ENCODE results near the gene ZSCAN5A. TPM values are rescaled to one million over a fixed set of nuclear protein-coding genes. Genes with fewer than 3 reads are reported as not detected.
"Not testable (repeated sequence)": the region's sequence is repeated elsewhere in the genome, so short reads cannot be mapped to it uniquely, and the experiment has no call there.

The ZSCAN5A gene
- total RNA-seq, 2 donors from 2014 or later, result 7.3 to 11.9 TPM

DNA sequence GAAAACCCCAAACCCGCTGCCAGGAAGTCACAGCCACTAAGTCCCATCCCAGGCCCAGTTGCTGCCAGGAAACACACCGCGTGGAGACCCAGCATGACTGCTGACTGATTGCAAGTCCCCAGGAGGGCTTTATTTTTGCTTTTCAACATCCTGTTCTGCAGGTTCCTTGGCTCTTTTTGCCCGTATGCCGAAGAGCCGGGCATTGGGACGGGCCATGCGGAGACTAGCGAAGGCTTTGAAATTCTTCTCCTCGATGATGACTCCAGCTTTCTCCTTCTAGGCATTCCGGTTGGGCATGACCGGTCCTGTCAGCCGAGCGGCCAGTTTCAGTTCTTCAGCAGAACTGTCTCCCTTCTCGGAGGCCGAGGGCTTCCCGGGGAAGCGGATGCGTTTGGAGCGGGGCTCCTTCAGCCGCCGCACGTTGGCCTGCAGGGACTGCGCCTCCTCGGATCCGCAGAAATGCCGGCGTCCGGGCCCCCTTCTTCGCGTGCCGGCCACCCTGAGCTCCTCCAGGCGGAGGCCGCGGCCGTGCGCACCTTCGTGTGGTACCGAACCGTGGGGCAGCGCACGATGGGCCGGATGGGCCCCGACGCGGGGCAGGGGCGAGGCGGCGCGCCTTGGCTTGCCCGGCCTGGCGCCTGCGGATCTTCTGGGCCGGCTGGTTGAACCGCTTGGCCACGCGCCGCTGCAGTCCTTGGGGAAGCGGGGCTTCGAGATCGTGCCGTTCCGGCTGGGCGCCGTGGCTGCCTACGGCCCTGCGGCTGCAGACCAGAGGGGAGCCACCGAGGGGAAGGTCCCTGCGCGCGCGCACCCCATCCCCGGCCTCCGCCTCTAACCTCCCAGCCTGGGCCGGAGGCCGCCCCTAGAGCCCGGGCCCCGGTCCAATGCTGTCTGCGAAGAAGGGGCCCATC is 97.3 kb downstream of the ZSCAN5A start:
- ATAC-seq (ENCODE audit: insufficient number of reproducible peaks, low FRiP score, low read depth) (no peak), DNase-seq (ENCODE audit: low spot score) (no peak)
- Histone ChIP-seq H3K36me3 (no peaks in the 10 kb centered on the region), H3K4me3 (peak overlapping the region; percentile 67), H3K27ac (no peak overlapping the region), H3K4me1 (ENCODE audit: control insufficient read depth in 1 of 2, low read depth in 2 of 2) (peaks cover 0 to 5% of the 10 kb centered on the region in 2 donors), H3K27me3 (replicated peaks; ENCODE audit: insufficient read depth) (no peaks in the 10 kb centered on the region), H3K9me3 (no peaks in the 10 kb centered on the region)
- TF ChIP-seq, protein P1, sequence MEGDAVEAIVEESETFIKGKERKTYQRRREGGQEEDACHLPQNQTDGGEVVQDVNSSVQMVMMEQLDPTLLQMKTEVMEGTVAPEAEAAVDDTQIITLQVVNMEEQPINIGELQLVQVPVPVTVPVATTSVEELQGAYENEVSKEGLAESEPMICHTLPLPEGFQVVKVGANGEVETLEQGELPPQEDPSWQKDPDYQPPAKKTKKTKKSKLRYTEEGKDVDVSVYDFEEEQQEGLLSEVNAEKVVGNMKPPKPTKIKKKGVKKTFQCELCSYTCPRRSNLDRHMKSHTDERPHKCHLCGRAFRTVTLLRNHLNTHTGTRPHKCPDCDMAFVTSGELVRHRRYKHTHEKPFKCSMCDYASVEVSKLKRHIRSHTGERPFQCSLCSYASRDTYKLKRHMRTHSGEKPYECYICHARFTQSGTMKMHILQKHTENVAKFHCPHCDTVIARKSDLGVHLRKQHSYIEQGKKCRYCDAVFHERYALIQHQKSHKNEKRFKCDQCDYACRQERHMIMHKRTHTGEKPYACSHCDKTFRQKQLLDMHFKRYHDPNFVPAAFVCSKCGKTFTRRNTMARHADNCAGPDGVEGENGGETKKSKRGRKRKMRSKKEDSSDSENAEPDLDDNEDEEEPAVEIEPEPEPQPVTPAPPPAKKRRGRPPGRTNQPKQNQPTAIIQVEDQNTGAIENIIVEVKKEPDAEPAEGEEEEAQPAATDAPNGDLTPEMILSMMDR (IDR thresholded peaks at IDR 0.05), result no peak

DNA sequence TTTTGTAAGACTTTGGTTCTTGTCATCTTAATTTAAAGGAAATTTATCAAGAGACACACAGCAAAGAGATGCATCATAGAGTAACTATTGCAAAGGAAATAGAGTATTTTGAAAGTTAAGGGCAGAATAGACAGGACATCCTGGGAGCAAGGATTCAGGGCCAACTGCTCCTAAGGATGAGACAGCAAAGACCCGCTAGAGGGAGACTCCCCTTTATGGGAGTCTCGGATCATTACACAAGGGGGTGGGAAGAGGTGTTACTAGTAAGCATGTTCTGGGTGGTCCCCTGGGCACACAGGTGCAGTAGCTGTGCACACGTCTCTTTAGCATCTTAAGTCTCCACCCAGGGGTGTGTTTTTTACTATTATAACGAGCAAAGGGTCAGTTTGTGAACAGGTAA is 102.9 kb downstream of the ZSCAN5A start:
- no peaks in the 10 kb centered on the region for H3K4me1 ChIP-seq (ENCODE audit: control insufficient read depth in 1 of 2, low read depth in 2 of 2)
- TF ChIP-seq, protein P1 (IDR thresholded peaks at IDR 0.05), result no peak
- no peak overlapping the region for H3K27ac ChIP-seq
- no peaks in the 10 kb centered on the region for H3K27me3 ChIP-seq (replicated peaks; ENCODE audit: insufficient read depth)
- H3K4me3 ChIP-seq, result no peak overlapping the region
- H3K36me3 ChIP-seq, result no peaks in the 10 kb centered on the region
- H3K9me3 ChIP-seq, result no peaks in the 10 kb centered on the region
- DNase-seq (ENCODE audit: low spot score) (no peak), ATAC-seq (ENCODE audit: insufficient number of reproducible peaks, low FRiP score, low read depth) (no peak)

DNA sequence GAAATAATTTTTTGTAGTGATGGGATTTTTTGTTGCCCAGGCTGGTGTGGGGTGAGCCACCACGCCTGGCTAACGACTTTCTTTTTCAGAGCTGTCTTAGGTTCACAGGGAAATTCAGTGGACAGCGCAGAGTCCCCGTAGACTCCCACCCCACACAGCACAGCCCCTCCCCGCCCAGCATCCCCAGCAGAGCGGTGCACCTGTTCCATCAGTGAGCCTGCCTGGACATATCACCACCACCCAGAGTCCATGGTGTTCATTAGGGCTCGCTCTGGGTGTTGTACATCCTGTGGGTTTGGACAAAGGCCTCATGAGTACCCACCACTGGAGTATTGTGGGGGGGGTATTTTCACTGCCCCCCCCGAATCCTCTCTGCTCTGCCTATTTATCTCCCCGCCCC is 104.6 kb downstream of the ZSCAN5A start:
- ATAC-seq (ENCODE audit: insufficient number of reproducible peaks, low FRiP score, low read depth); H3K4me1 ChIP-seq (ENCODE audit: control insufficient read depth in 1 of 2, low read depth in 2 of 2); H3K9me3 ChIP-seq; H3K36me3 ChIP-seq; H3K27me3 ChIP-seq (replicated peaks; ENCODE audit: insufficient read depth); H3K4me3 ChIP-seq; DNase-seq (ENCODE audit: low spot score); H3K27ac ChIP-seq: not testable (repeated sequence)

DNA sequence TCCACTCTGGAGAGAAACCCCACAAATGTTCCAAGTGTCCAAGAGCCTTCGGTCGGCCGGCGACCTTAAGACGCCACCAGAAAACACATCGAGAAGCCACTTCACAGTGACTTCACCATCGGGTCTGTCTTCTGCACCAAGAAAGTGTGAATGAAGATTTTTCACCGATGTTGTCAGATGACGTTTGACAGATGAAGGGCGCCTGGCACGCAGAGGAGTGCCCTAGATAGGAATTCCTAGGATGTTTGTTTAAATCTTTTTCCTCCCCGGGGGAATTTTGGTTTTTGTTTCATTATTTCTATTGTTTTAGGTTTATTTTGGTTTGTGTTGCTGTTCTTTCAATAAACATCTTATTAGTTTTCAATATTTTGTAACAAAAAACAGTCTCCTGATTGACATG is 105.5 kb downstream of the ZSCAN5A start:
- ATAC-seq (ENCODE audit: insufficient number of reproducible peaks, low FRiP score, low read depth), result no peak
- DNase-seq (ENCODE audit: low spot score), result no peak

DNA sequence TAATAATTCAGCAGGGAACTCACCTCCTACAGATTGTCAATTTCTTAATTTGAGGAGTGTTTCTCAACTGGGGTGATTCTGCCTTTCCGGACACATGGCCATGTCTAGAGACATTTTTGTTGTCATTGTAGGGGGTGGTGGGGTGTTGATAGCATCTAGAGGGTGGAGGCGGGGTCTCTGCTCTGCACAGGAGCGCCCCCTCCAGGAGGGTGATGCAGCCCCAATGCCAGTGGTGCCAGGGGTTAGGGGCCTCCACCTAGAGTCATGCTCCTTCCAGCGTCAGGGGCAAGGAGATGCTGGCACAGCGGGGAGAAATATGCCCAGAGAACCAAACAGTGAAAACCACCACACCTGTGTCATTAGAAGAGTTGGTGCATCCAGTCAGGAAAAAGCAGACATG is 107.1 kb downstream of the ZSCAN5A start:
- H3K27ac ChIP-seq; H3K9me3 ChIP-seq; H3K27me3 ChIP-seq (replicated peaks; ENCODE audit: insufficient read depth); DNase-seq (ENCODE audit: low spot score); ATAC-seq (ENCODE audit: insufficient number of reproducible peaks, low FRiP score, low read depth); H3K4me3 ChIP-seq; H3K4me1 ChIP-seq (ENCODE audit: control insufficient read depth in 1 of 2, low read depth in 2 of 2); H3K36me3 ChIP-seq: not testable (repeated sequence)

More for the DNA sequence above, 105.5 kb downstream of the ZSCAN5A start:
- no peaks in the 10 kb centered on the region for H3K4me1 ChIP-seq (ENCODE audit: control insufficient read depth in 1 of 2, low read depth in 2 of 2)
- H3K36me3 ChIP-seq, result no peaks in the 10 kb centered on the region
- no peak overlapping the region for H3K27ac ChIP-seq
- no peak overlapping the region for H3K4me3 ChIP-seq
- no peaks in the 10 kb centered on the region for H3K27me3 ChIP-seq (replicated peaks; ENCODE audit: insufficient read depth)
- TF ChIP-seq, protein P1 (IDR thresholded peaks at IDR 0.05), result no peak
- H3K9me3 ChIP-seq, result no peaks in the 10 kb centered on the region

DNA sequence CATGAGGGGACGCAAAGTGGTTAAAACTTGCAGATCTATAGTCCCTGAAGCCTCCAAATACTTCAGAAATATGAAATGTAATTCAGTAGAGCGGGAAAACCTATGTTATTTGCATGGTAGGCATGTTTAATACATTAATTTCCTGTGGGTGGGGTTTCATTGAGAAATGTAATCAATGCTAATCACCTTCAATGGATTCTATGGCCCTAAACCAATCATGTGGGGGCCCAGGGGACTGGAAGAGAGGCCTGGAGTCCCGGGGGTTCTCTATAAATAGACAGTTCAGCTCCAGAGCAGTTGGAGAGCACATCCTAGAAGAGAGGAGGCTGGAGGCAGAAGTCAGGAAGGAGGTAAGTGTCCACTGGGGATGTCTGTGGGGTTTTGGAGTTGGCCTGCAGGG is 112.7 kb downstream of the ZSCAN5A start, which contains the start of gene ZSCAN5C:
TSS of gene ZSCAN5C (plus strand) at position 301 of the 400 bp plus-strand sequence. CDS start 3,641 bp downstream, outside the sequence.
- Histone ChIP-seq H3K4me3 (no peak within 1 kb of the TSS), H3K9me3 (no peaks in the 10 kb centered on the region), H3K27ac (no peak within 1 kb of the TSS), H3K4me1 (ENCODE audit: control insufficient read depth in 1 of 2, low read depth in 2 of 2) (no peaks in the 10 kb centered on the region), H3K36me3 (no peaks in the 10 kb centered on the region), H3K27me3 (replicated peaks; ENCODE audit: insufficient read depth) (no peaks in the 10 kb centered on the region)
- TF ChIP-seq, protein P1 (IDR thresholded peaks at IDR 0.05), result no peak
- ATAC-seq (ENCODE audit: insufficient number of reproducible peaks, low FRiP score, low read depth), result no peak
- DNase-seq (ENCODE audit: low spot score), result no peak
